RPMI7951 (cell line): ENCODE measurements around the gene PODXL. TPM values are rescaled to one million over a fixed set of nuclear protein-coding genes. Genes with fewer than 3 reads are reported as not detected.

Experiments used
- total RNA-seq: library from RNA; depleted of rRNA; stranded (reverse); fragments of >200 nt; shearing (Covaris generic); gene quantifications from 2 replicates; pipeline ENCODE4 v1.2.3, GENCODE V29; 2014; rRNA removed

The PODXL gene
- total RNA-seq, 1 experiment from 2014 or later, result 48.2 TPM

Other genes starting within 250 kb of the PODXL start
- gene MKLN1, start 228.8 kb downstream of the PODXL start, total RNA-seq, result 25.5 and 32.0 TPM in 2 replicates